HCT116 (cell line): ENCODE measurements around the gene CDH23. TPM values are rescaled to one million over a fixed set of nuclear protein-coding genes. Genes with fewer than 3 reads are reported as not detected.

Experiments
- ATAC-seq: fragments of 200-7000 bp; cut with Tn5 transposase; 2 replicates; pipeline ENCODE4 v1.9.1; 2020; ENCODE audit warnings: mild to moderate bottlenecking, moderate library complexity
- BruUV-seq: library from RNA; stranded (reverse); fragments of 400-500 nt; replicated peaks from 2 replicates; lab custom pipeline; 2021; lab: Mats Ljungman, UMichigan
- CTCF ChIA-PET: fragments of 300-600 bp; sonication (Branson Sonifier 250); formaldehyde crosslinking; loops from one replicate; lab custom pipeline; 2021; ENCODE audit warnings: antibody characterized with exemption; lab: Charles Lee
- POLR2A ChIA-PET: fragments of 300-600, 350-600 bp; sonication (Branson Sonifier 250); formaldehyde crosslinking; loops from one replicate; lab custom pipeline; 2021; ENCODE audit warnings: antibody characterized with exemption; lab: Charles Lee
- RAD21 ChIA-PET, 2 experiments: fragments of 300-600 bp; sonication (Branson Sonifier 250); formaldehyde crosslinking; loops; one replicate each; lab custom pipeline; 2023; ENCODE audit warnings: low total read pairs in 2 of 2; ENCODE audit not compliant: uncharacterized antibody in 2 of 2, unreplicated experiment in 2 of 2, low non-redundant PET in 1 of 2; lab: Charles Lee
- DNase-seq: peaks from one replicate; pipeline ENCODE4 v3.0.0-alpha.2; 2010; ENCODE audit warnings: low read depth, low spot score
- H2AFZ ChIP-seq: fragments of 200-600 bp; shearing (Covaris generic), sonication (generic); 2 replicates; pipeline ENCODE4 v1.6.1; 2017; ENCODE audit warnings: low read depth, mixed run types, mixed read lengths, antibody characterized with exemption, low read length; ENCODE audit not compliant: poor library complexity, severe bottlenecking
- H3K27ac ChIP-seq: 2 replicates; pipeline ENCODE4 v1.5.1; 2012; ENCODE audit warnings: low read depth, low read length
- H3K27me3 ChIP-seq: fragments of 200-600 bp; sonication (generic); 2 replicates; pipeline ENCODE4 v1.6.1; 2016; ENCODE audit warnings: mixed run types, low read length, mixed read lengths; ENCODE audit not compliant: insufficient read depth
- H3K36me3 ChIP-seq, 2 experiments: fragments of 200-500 bp in 1 of 2; fragments of 200-600 bp in 1 of 2; sonication (Bioruptor generic) in 1 of 2; sonication (generic) in 1 of 2; 2 replicates each; pipeline versions ENCODE4 v1.5.1 to v1.6.1; 2014 to 2016; ENCODE audit warnings: low read length in 2 of 2, inconsistent platforms in 1 of 2, mixed read lengths in 1 of 2, mixed run types in 1 of 2; ENCODE audit not compliant: insufficient read depth in 2 of 2, control insufficient read depth in 1 of 2
- H3K4me1 ChIP-seq, 2 experiments: fragments of 200-600 bp in 1 of 2; sonication (generic) in 1 of 2; 2 replicates each; pipeline versions ENCODE4 v1.5.1 to v1.6.1; 2012 to 2017; ENCODE audit warnings: low read length in 2 of 2, inconsistent platforms in 1 of 2, mild to moderate bottlenecking in 1 of 2, mixed read lengths in 1 of 2, mixed run types in 1 of 2, moderate library complexity in 1 of 2; ENCODE audit not compliant: insufficient read depth in 2 of 2, control insufficient read depth in 1 of 2
- H3K4me2 ChIP-seq: fragments of 200-600 bp; sonication (generic); 2 replicates; pipeline ENCODE4 v1.6.1; 2017; ENCODE audit warnings: mixed run types, low read length, mixed read lengths
- H3K4me3 ChIP-seq, 2 experiments: fragments of 200-600 bp in 1 of 2; sonication (generic) in 1 of 2; replicated peaks in 1 of 2; 2 replicates each; pipeline ENCODE4 v1.5.1; 2011 to 2016; ENCODE audit warnings: low read length in 2 of 2, control low read depth in 1 of 2, low read depth in 1 of 2, mild to moderate bottlenecking in 1 of 2, mixed read lengths in 1 of 2, mixed run types in 1 of 2
- H3K79me2 ChIP-seq: fragments of 200-600 bp; sonication (generic); 2 replicates; pipeline ENCODE4 v1.6.1; 2017; ENCODE audit warnings: mild to moderate bottlenecking, mixed run types, low read length, moderate library complexity, mixed read lengths; ENCODE audit not compliant: insufficient read depth
- H3K9ac ChIP-seq: fragments of 200-600 bp; sonication (generic); 2 replicates; pipeline ENCODE4 v1.6.1; 2016; ENCODE audit warnings: low read length, mixed read lengths
- H3K9me2 ChIP-seq: fragments of 200-600 bp; sonication (generic), shearing (Covaris generic); 2 replicates; pipeline ENCODE4 v1.6.1; 2017; ENCODE audit warnings: mixed run types, mild to moderate bottlenecking, moderate library complexity; ENCODE audit not compliant: insufficient read depth
- H3K9me3 ChIP-seq, 2 experiments: fragments of 200-500 bp in 1 of 2; fragments of 200-600 bp in 1 of 2; sonication (Bioruptor generic) in 1 of 2; sonication (generic) in 1 of 2; 2 replicates each; pipeline ENCODE4 v1.6.1; 2014 to 2017; ENCODE audit warnings: low read length in 2 of 2, mixed read lengths in 2 of 2, inconsistent platforms in 1 of 2, low read depth in 1 of 2, mild to moderate bottlenecking in 1 of 2, mixed run types in 1 of 2, moderate library complexity in 1 of 2; ENCODE audit not compliant: control insufficient read depth in 1 of 2, insufficient read depth in 1 of 2
- H4K20me1 ChIP-seq: fragments of 200-600 bp; sonication (generic), shearing (Covaris generic); 2 replicates; pipeline ENCODE4 v1.6.1; 2017; ENCODE audit warnings: mixed run types, mild to moderate bottlenecking, moderate library complexity; ENCODE audit not compliant: insufficient read depth
- CBX3 ChIP-seq: IDR thresholded peaks from 2 replicates; pipeline ENCODE4 v1.6.1; 2012; ENCODE audit warnings: low read depth
- CEBPB ChIP-seq: IDR thresholded peaks from 2 replicates; pipeline ENCODE4 v1.6.1; 2012; ENCODE audit warnings: low read depth
- CTCF ChIP-seq, 3 experiments: fragments of 200-600 bp in 1 of 3; sonication (generic) in 1 of 3; IDR thresholded peaks in 2 of 3; conservative IDR thresholded peaks in 1 of 3; 2 replicates each; pipeline ENCODE4 v1.5.1; 2012 to 2017; ENCODE audit warnings: low read depth in 2 of 3, low read length in 2 of 3, antibody characterized with exemption in 1 of 3, borderline replicate concordance in 1 of 3, control low read depth in 1 of 3, mild to moderate bottlenecking in 1 of 3, mixed read lengths in 1 of 3, mixed run types in 1 of 3, moderate library complexity in 1 of 3; ENCODE audit not compliant: insufficient read depth in 1 of 3
- POLR2A ChIP-seq: IDR thresholded peaks from 2 replicates; pipeline ENCODE4 v1.7.0; 2011; ENCODE audit warnings: borderline replicate concordance; ENCODE audit not compliant: insufficient read depth, insufficient read length; ENCODE audit errors: extremely low read depth
- POLR2AphosphoS5 ChIP-seq: IDR thresholded peaks from 2 replicates; pipeline ENCODE4 v1.6.1; 2011; ENCODE audit warnings: mild to moderate bottlenecking, low read depth, low read length, moderate library complexity
- RAD21 ChIP-seq: IDR thresholded peaks from 2 replicates; pipeline ENCODE4 v1.6.1; 2012; ENCODE audit warnings: low read depth, mild to moderate bottlenecking
- SP1 ChIP-seq: IDR thresholded peaks from 2 replicates; pipeline ENCODE4 v1.6.1; 2012; ENCODE audit warnings: low read depth
- SRF ChIP-seq: IDR thresholded peaks from 2 replicates; pipeline ENCODE4 v1.6.1; 2012; ENCODE audit warnings: low read depth
- TCF7L2 ChIP-seq: IDR thresholded peaks from 2 replicates; pipeline ENCODE4 v1.7.0; 2011; ENCODE audit warnings: borderline replicate concordance, inconsistent platforms; ENCODE audit not compliant: insufficient read depth, insufficient read length; ENCODE audit errors: extremely low read depth
- YY1 ChIP-seq: IDR thresholded peaks from 2 replicates; pipeline ENCODE4 v1.6.1; 2011; ENCODE audit warnings: low read length, low read depth, moderate library complexity, mild to moderate bottlenecking; ENCODE audit not compliant: insufficient replicate concordance; ENCODE audit errors: extremely low read depth
- ZBTB33 ChIP-seq: IDR thresholded peaks from 2 replicates; pipeline ENCODE4 v1.6.1; 2011; ENCODE audit warnings: mild to moderate bottlenecking, low read length, moderate library complexity; ENCODE audit not compliant: insufficient replicate concordance; ENCODE audit errors: extremely low read depth
- intact Hi-C: fragments of 100-400 bp; cut with micrococcal nuclease; formaldehyde crosslinking; loops from 2 replicates; pipeline ENCODE4 v1.10.0; 2022
- total RNA-seq: library from RNA; stranded (reverse); gene quantifications from one replicate; pipeline ENCODE4 v1.2.1, GENCODE V29; 2021; ENCODE audit not compliant: unreplicated experiment
- TF ChIP-seq, protein P1 (sequence below): IDR thresholded peaks from 2 replicates; pipeline ENCODE4 v1.6.1; 2012

Gene CDH23
- total RNA-seq, 1 experiment from 2014 or later = not detected

- no TSS peak for BruUV-seq
- Histone ChIP-seq H3K79me2 (no peaks in the 10 kb centered on the region), H3K36me3 (no peaks in the 10 kb centered on the region), H3K4me1 (no peaks in the 10 kb centered on the region), H3K27me3 (no peaks in the 10 kb centered on the region), H3K27ac (no peak overlapping the region), H3K9ac (no peak overlapping the region), H2AFZ (no peak overlapping the region), H4K20me1 (no peaks in the 10 kb centered on the region), H3K4me2 (no peak overlapping the region), H3K9me2 (no peaks in the 10 kb centered on the region), H3K9me3 (no peaks in the 10 kb centered on the region), H3K4me3 (no peak overlapping the region)
- TF ChIP-seq, protein P1, sequence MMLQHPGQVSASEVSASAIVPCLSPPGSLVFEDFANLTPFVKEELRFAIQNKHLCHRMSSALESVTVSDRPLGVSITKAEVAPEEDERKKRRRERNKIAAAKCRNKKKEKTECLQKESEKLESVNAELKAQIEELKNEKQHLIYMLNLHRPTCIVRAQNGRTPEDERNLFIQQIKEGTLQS = no peak
- TF ChIP-seq YY1 (no peak), RAD21 (no peak), CEBPB (no peak), POLR2AphosphoS5 (no peak), POLR2A (no peak), SRF (no peak), SP1 (no peak), ZBTB33 (no peak), CBX3 (no peak), CTCF (IDR thresholded peaks at IDR 0.05 in 2 of 3, conservative IDR thresholded peaks at IDR 0.05 in 1 of 3; ENCODE audit: borderline replicate concordance in 1 of 3, insufficient read depth in 1 of 3, low read depth in 2 of 3, low read length in 2 of 3) (no peak), TCF7L2 (no peak)
- ChIA-PET RAD21 (no interaction called here), POLR2A (no interaction called here), CTCF (no interaction called here)
- intact Hi-C loops = no loop called here
- ATAC-seq (no peak), DNase-seq (no peak)
Observed at GRCh38 chr10:71634531-71635164, 237.9 kb downstream of the CDH23 start.
